HG02759 (cell line): ENCODE data around the gene ABCC12.
"Not testable (repeated sequence)": the region's sequence is repeated elsewhere in the genome, so short reads cannot be mapped to it uniquely, and the experiment has no call there.

Experiments
- ATAC-seq: cut with Tn5 transposase; IDR thresholded peaks from one replicate; pipeline ENCODE4 v1.9.1; 2021; ENCODE audit warnings: mild to moderate bottlenecking, moderate library complexity; ENCODE audit not compliant: unreplicated experiment

ABCC12 gene

GRCh38 chr16:48166617-48167016 is 10.8 kb upstream of the ABCC12 start:
- ATAC-seq: not testable (repeated sequence)

- ATAC-seq: no peak
These were observed 10.3 kb upstream of the ABCC12 start for GRCh38 chr16:48165961-48166578.

DNA sequence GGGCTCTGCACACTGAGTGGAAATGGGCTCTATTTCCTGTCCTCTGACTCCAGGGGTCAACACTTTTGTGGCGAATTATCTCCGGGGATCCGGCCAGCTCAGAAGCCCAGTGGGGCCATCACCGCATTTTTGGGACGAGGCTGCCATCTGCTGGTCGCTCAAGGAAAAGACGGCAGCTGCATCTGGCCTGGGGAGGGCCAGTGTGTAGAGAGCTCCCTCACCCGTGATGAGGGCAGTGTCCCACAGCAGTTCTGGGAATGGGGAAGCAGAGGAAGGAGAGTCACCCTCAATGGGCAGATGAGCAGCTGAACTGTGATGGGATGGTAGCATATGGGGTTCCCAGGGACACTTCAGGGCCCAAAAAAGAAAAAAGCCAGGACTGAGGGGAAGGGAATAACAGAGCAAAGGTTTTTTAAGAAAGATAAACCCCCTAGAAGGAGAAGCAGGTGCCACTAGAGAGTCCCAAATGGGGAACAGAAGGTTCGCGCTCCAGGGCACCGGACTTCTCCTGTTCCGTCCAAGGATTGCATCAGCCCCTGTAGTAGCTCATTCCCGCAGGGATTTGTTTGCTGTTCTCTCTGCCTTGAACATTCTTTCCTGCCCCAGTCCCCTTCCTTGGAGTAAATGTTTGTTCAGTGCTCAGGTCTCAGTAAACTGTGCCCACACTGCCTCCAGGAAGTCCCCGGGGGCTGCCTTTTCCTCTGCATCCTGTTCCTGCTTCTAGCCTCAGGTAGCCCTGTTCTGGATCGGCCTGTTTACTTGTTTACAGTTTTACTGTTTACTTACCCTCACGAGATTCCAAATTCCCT is 9.3 kb upstream of the ABCC12 start:
- peak; percentile 85 for ATAC-seq

- no peak for ATAC-seq
These were observed 7.1 kb upstream of the ABCC12 start for GRCh38 chr16:48162839-48163410.

DNA sequence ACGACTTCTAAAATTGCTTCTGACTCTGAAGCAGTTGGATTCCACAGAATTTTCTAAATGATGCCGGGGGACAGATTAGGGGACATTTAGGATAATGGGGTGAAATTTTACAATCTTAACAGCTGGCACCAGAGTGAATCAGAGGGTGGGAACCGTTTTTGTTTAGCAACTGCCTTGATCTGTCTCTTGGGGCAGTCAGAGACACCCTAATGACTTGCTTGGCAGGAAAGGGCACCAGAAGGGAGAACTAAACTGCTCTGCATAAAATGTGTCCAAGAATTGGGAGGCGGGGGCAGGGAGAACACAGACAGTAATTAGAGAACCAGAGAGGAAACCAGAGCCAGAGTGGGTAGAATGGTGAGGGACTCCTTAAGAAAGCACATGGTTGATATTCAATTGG is 6.1 kb upstream of the ABCC12 start:
- no peak for ATAC-seq

GRCh38 chr16:48160575-48160974 is 4.8 kb upstream of the ABCC12 start:
- no peak for ATAC-seq

- peak; percentile 86 for ATAC-seq
These were observed 2.5 kb upstream of the ABCC12 start for GRCh38 chr16:48158296-48158695.

GRCh38 chr16:48157794-48158193 is 2.0 kb upstream of the ABCC12 start:
- no peak for ATAC-seq

- no peak for ATAC-seq
These were observed 1.5 kb upstream of the ABCC12 start for GRCh38 chr16:48157302-48157701.

DNA sequence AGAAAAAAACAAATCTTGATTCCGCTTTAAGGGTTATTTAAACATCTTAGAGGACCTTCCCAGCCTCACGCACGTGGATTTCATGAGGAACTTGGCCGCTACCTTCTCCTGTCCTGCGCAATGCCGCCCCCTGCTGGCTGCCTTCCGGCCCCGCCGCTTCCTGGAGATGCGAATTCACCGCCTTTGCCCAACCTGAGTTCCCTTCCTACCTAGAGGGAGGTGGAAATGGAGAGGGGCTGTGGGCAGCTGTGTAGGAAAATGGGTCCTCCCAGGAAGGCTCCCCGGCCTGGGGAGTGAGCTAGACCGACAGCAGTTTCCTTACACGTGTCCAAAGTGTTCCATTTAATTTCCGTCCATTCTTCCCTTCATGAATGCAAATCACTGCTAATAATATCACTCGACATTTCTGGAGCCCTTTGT is 1.0 kb upstream of the ABCC12 start:
- peak; percentile 46 for ATAC-seq

- no peak for ATAC-seq
These were observed 2.0 kb downstream of the ABCC12 start for GRCh38 chr16:48153774-48154173.

GRCh38 chr16:48152226-48152625 is 3.6 kb downstream of the ABCC12 start:
- ATAC-seq: no peak

- ATAC-seq: no peak
These were observed 5.1 kb downstream of the ABCC12 start for GRCh38 chr16:48150707-48151106.

GRCh38 chr16:48146710-48147109 is 9.1 kb downstream of the ABCC12 start:
- ATAC-seq: no peak

DNA sequence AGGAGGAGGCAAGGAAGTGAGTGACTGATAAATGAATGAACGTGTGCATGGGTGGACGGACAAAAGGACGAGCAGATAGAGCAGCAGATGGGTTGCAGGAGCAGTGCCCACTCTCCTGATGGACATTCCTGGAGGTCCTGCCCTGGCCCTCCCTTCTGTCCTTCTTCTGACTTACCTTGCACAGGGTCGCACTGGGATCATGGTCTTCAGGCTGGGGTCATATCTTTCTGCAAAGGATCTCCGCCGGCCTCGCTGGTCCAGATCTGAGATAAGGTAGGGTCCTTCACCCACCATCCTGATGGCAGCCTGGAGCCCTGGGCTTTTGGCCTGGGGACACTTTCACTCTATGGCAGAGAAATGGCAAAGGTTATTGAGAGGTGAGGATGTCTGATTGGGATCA is 9.7 kb downstream of the ABCC12 start:
- no peak for ATAC-seq

GRCh38 chr16:48143812-48144368 is 11.9 kb downstream of the ABCC12 start:
- no peak for ATAC-seq

DNA sequence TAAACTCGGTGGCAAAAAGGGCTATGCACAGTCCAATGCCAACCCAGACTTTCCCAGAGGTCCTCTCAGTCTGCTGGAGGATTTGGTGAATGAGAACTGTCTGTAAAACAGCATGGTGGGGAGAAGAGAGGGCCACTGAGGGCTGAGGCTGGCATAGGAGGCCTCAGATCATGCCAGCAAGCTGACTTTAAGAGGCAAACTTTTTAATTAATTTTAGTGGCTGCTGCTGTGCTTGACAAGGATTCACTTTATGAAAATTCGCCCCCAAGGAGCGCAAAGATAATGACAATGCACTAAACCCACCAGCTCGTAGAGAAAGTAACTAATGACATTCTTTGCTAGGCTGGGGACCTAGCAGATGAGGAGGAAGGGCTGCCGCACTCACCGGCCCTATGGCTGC is 15.0 kb downstream of the ABCC12 start:
- ATAC-seq: no peak

DNA sequence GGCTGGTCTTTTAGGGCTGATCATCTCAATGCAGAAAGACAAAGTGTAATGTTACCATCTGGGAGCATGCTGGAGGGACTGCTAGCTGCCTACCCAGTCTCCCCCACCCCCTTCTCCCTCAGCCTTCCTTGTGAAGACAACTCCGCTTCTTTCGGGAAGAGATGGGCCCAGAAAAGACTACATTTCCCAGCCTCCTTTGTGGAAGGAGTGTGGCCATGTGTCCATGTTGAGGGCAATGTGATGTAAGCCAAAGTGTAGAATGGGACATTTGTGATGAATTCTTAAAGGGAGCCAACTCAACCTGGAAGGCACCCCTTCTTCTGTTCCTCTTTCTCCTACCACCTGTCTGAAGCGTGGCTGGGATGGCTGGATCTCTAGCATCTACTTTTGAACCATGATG is 16.3 kb downstream of the ABCC12 start:
- ATAC-seq: no peak

GRCh38 chr16:48138543-48138942 is 17.2 kb downstream of the ABCC12 start:
- ATAC-seq: no peak

DNA sequence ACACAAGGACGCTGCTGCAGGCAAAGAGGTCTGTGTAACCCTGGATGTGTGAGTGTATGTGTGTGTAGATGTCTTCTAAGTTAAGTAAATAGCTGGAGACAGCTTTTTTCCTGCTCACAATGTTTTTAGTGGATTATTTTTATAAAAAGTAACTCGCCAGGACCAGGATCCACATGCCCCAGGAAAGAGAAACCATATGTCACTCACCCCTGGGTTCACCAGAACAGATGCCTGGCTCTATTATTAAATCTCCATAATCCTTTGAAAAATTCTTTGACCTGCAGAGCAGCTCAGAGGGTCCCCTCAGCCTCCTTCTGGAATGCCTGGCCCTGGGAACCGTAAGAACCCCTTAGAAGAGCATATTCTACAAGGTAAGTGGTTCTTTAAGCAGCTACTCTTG is 18.0 kb downstream of the ABCC12 start:
- ATAC-seq: no peak

- ATAC-seq: no peak
These were observed 19.0 kb downstream of the ABCC12 start for GRCh38 chr16:48136547-48137360.
